GM03348 (cell line): ENCODE measurements around the gene OR5B21.

Experiments used
- DNase-seq: peaks from one replicate; pipeline ENCODE4 v3.0.0; 2012; ENCODE audit warnings: low spot score

Gene OR5B21

GRCh38 chr11:58493676-58494075 lies 14.2 kb downstream of the OR5B21 start:
- peak; percentile 43 for DNase-seq

- DNase-seq: no peak
These were observed 17.1 kb downstream of the OR5B21 start for GRCh38 chr11:58490827-58491226.

- no peak for DNase-seq
These were observed 20.7 kb downstream of the OR5B21 start for GRCh38 chr11:58487170-58487569.

GRCh38 chr11:58485961-58486360 lies 21.9 kb downstream of the OR5B21 start:
- no peak for DNase-seq

- DNase-seq: no peak
These were observed 36.0 kb downstream of the OR5B21 start for GRCh38 chr11:58471892-58472291.

- peak; percentile 13 for DNase-seq
These were observed 41.6 kb downstream of the OR5B21 start for GRCh38 chr11:58466293-58466692.

GRCh38 chr11:58465690-58466089 lies 42.2 kb downstream of the OR5B21 start:
- DNase-seq: no peak
